ENCODE data around the gene FAM72C.
"Not testable (repeated sequence)": the region's sequence is repeated elsewhere in the genome, so short reads cannot be mapped to it uniquely, and the experiment has no call there.

Gene FAM72C

GRCh38 chr1:143971924-143972700 is at the start of gene FAM72C:
FAM72C (minus strand) TSS chr1:143971986; CDS start chr1:143971141, 845 bp downstream.
- not testable (repeated sequence) for DNase-seq (ENCODE audit: low spot score)

- DNase-seq (ENCODE audit: low spot score), result not testable (repeated sequence)
Observed at GRCh38 chr1:144020001-144020738, 48.4 kb upstream of the FAM72C start.

GRCh38 chr1:144019101-144019500 is 47.3 kb upstream of the FAM72C start:
- not testable (repeated sequence) for DNase-seq (ENCODE audit: low spot score)

GRCh38 chr1:144015180-144015966 is 43.6 kb upstream of the FAM72C start:
- not testable (repeated sequence) for DNase-seq (ENCODE audit: low spot score)

- not testable (repeated sequence) for DNase-seq (ENCODE audit: low spot score)
Observed at GRCh38 chr1:144014528-144014927, 42.7 kb upstream of the FAM72C start.

- not testable (repeated sequence) for DNase-seq (ENCODE audit: low spot score)
Observed at GRCh38 chr1:144014121-144014520, 42.3 kb upstream of the FAM72C start.

GRCh38 chr1:144012168-144012733 is 40.5 kb upstream of the FAM72C start:
- not testable (repeated sequence) for DNase-seq (ENCODE audit: low spot score)

- DNase-seq (ENCODE audit: low spot score), result not testable (repeated sequence)
Observed at GRCh38 chr1:144009410-144009809, 37.6 kb upstream of the FAM72C start.

GRCh38 chr1:144004259-144004658 is 32.5 kb upstream of the FAM72C start:
- not testable (repeated sequence) for DNase-seq (ENCODE audit: low spot score)

GRCh38 chr1:144003306-144004029 is 31.7 kb upstream of the FAM72C start:
- DNase-seq (ENCODE audit: low spot score), result not testable (repeated sequence)

- not testable (repeated sequence) for DNase-seq (ENCODE audit: low spot score)
Observed at GRCh38 chr1:144002141-144002881, 30.5 kb upstream of the FAM72C start.

GRCh38 chr1:144001077-144001476 is 29.3 kb upstream of the FAM72C start:
- DNase-seq (ENCODE audit: low spot score), result not testable (repeated sequence)

GRCh38 chr1:143996020-143996419 is 24.2 kb upstream of the FAM72C start:
- not testable (repeated sequence) for DNase-seq (ENCODE audit: low spot score)

GRCh38 chr1:143993301-143993907 is 21.6 kb upstream of the FAM72C start:
- not testable (repeated sequence) for DNase-seq (ENCODE audit: low spot score)

GRCh38 chr1:143990699-143991098 is 18.9 kb upstream of the FAM72C start:
- DNase-seq (ENCODE audit: low spot score), result not testable (repeated sequence)

- DNase-seq (ENCODE audit: low spot score), result not testable (repeated sequence)
Observed at GRCh38 chr1:143989719-143990118, 17.9 kb upstream of the FAM72C start.

- DNase-seq (ENCODE audit: low spot score), result not testable (repeated sequence)
Observed at GRCh38 chr1:143989427-143989712, 17.6 kb upstream of the FAM72C start.

- not testable (repeated sequence) for DNase-seq (ENCODE audit: low spot score)
Observed at GRCh38 chr1:143988602-143989426, 17.0 kb upstream of the FAM72C start.

- not testable (repeated sequence) for DNase-seq (ENCODE audit: low spot score)
Observed at GRCh38 chr1:143987868-143988267, 16.1 kb upstream of the FAM72C start.
